Astrocyte (in vitro differentiated cells and primary cell): ENCODE data around the gene ARHGAP26. TPM values are rescaled to one million over a fixed set of nuclear protein-coding genes. Genes with fewer than 3 reads are reported as not detected.

Experiments used
- DNase-seq: peaks from one replicate; pipeline ENCODE4 v3.0.0-alpha.2; 2010; ENCODE audit warnings: low read depth
- FAIRE-seq: peaks from 2 replicates; lab custom pipeline; 2011; peaks lifted over from hg19 to GRCh38; lab: Jason Lieb, UNC
- H2AFZ ChIP-seq: 2 replicates; pipeline ENCODE4 v1.6.0; 2012; ENCODE audit warnings: low read depth, low read length, inconsistent platforms
- H3K27ac ChIP-seq: 2 replicates; pipeline ENCODE4 v1.5.1; 2011; ENCODE audit warnings: low read depth, low read length, inconsistent platforms
- H3K27me3 ChIP-seq: 2 replicates; pipeline ENCODE4 v1.6.0; 2011; ENCODE audit warnings: low read length, inconsistent platforms; ENCODE audit not compliant: insufficient read depth
- H3K36me3 ChIP-seq: 2 replicates; pipeline ENCODE4 v1.5.1; 2011; ENCODE audit warnings: low read length, inconsistent platforms; ENCODE audit not compliant: insufficient read depth
- H3K4me1 ChIP-seq: 2 replicates; pipeline ENCODE4 v1.5.1; 2011; ENCODE audit warnings: low read length, inconsistent platforms; ENCODE audit not compliant: insufficient read depth
- H3K4me2 ChIP-seq: 2 replicates; pipeline ENCODE4 v1.6.0; 2012; ENCODE audit warnings: low read length, inconsistent platforms
- H3K4me3 ChIP-seq: 2 replicates; pipeline ENCODE4 v1.5.1; 2011; ENCODE audit warnings: low read depth, mild to moderate bottlenecking, low read length, inconsistent platforms; ENCODE audit not compliant: insufficient read depth
- H3K79me2 ChIP-seq: 2 replicates; pipeline ENCODE4 v1.6.0; 2012; ENCODE audit warnings: mild to moderate bottlenecking, low read length, inconsistent platforms; ENCODE audit not compliant: insufficient read depth
- H3K9ac ChIP-seq: 2 replicates; pipeline ENCODE4 v1.6.0; 2012; ENCODE audit warnings: mild to moderate bottlenecking, low read length, inconsistent platforms
- H3K9me3 ChIP-seq: 2 replicates; pipeline ENCODE4 v1.5.1; 2012; ENCODE audit warnings: low read depth, mild to moderate bottlenecking, low read length, inconsistent platforms; ENCODE audit not compliant: insufficient read depth
- H4K20me1 ChIP-seq: 2 replicates; pipeline ENCODE4 v1.6.0; 2012; ENCODE audit warnings: low read length, inconsistent platforms; ENCODE audit not compliant: insufficient read depth
- H3K27ac Mint-ChIP-seq: one replicate; pipeline ENCODE4 v1.8.0; 2021; ENCODE audit warnings: mild to moderate bottlenecking, mixed read lengths; ENCODE audit not compliant: unreplicated experiment
- H3K27me3 Mint-ChIP-seq: one replicate; pipeline ENCODE4 v1.8.0; 2021; ENCODE audit warnings: low read depth, mixed read lengths; ENCODE audit not compliant: unreplicated experiment
- H3K36me3 Mint-ChIP-seq: one replicate; pipeline ENCODE4 v1.8.0; 2021; ENCODE audit warnings: low read depth, mixed read lengths; ENCODE audit not compliant: unreplicated experiment
- H3K4me1 Mint-ChIP-seq: one replicate; pipeline ENCODE4 v1.8.0; 2021; ENCODE audit warnings: low read depth, mixed read lengths; ENCODE audit not compliant: unreplicated experiment
- H3K4me3 Mint-ChIP-seq: one replicate; pipeline ENCODE4 v1.8.0; 2021; ENCODE audit warnings: mild to moderate bottlenecking, moderate library complexity, mixed read lengths; ENCODE audit not compliant: unreplicated experiment
- H3K9me3 Mint-ChIP-seq: one replicate; pipeline ENCODE4 v1.8.0; 2021; ENCODE audit warnings: mild to moderate bottlenecking, mixed read lengths; ENCODE audit not compliant: unreplicated experiment
- EZH2 ChIP-seq: IDR thresholded peaks from 2 replicates; pipeline ENCODE4 v1.6.1; 2012; ENCODE audit warnings: mild to moderate bottlenecking, low read length, inconsistent platforms; ENCODE audit not compliant: insufficient read depth
- total RNA-seq: library from RNA; stranded (reverse); gene quantifications from 2 replicates; pipeline ENCODE4 v1.2.1, GENCODE V29; 2021
- TF ChIP-seq, protein P1 (sequence below): IDR thresholded peaks from 2 replicates; pipeline ENCODE4 v1.5.1; 2011; ENCODE audit warnings: low read depth, mild to moderate bottlenecking, inconsistent platforms, low read length, moderate library complexity; ENCODE audit not compliant: insufficient read depth

Gene ARHGAP26
- total RNA-seq, 1 donor from 2014 or later, result 5.6 TPM

DNA sequence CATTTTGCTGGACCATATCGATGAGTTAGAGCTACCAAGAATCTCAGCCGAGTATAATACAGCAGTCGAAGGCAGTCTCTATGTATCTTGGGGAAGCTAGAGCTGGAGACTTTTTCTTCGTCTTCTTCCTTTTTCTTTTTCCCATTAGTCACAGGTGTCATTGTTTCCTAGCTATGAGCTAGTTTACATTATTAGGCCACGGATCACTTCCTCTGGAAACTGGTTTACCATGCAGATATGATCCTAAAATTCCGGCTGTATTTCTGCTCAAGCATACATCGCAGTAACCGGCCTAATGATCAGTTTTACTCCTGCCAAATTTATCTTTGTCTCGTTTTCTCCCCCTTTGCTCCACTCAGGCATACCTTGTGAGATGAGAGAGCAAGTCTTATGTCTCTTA is 312.8 kb downstream of the ARHGAP26 start:
- no peak overlapping the region for H3K27ac Mint-ChIP-seq
- Histone ChIP-seq H3K36me3 (no peaks in the 10 kb centered on the region), H3K27ac (no peak overlapping the region), H3K4me3 (no peak overlapping the region), H3K27me3 (no peaks in the 10 kb centered on the region), H3K9me3 (no peaks in the 10 kb centered on the region), H3K79me2 (no peaks in the 10 kb centered on the region), H3K4me1 (no peaks in the 10 kb centered on the region), H2AFZ (no peak overlapping the region), H3K9ac (no peak overlapping the region), H4K20me1 (no peaks in the 10 kb centered on the region), H3K4me2 (no peak overlapping the region)
- peaks cover 16% of the 10 kb centered on the region for H3K4me1 Mint-ChIP-seq
- no peaks in the 10 kb centered on the region for H3K36me3 Mint-ChIP-seq
- no peak overlapping the region for H3K4me3 Mint-ChIP-seq
- TF ChIP-seq, protein P1, sequence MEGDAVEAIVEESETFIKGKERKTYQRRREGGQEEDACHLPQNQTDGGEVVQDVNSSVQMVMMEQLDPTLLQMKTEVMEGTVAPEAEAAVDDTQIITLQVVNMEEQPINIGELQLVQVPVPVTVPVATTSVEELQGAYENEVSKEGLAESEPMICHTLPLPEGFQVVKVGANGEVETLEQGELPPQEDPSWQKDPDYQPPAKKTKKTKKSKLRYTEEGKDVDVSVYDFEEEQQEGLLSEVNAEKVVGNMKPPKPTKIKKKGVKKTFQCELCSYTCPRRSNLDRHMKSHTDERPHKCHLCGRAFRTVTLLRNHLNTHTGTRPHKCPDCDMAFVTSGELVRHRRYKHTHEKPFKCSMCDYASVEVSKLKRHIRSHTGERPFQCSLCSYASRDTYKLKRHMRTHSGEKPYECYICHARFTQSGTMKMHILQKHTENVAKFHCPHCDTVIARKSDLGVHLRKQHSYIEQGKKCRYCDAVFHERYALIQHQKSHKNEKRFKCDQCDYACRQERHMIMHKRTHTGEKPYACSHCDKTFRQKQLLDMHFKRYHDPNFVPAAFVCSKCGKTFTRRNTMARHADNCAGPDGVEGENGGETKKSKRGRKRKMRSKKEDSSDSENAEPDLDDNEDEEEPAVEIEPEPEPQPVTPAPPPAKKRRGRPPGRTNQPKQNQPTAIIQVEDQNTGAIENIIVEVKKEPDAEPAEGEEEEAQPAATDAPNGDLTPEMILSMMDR, result no peak
- TF ChIP-seq EZH2, result no peak
- no peaks in the 10 kb centered on the region for H3K27me3 Mint-ChIP-seq
- DNase-seq (no peak), FAIRE-seq (no peak)
- H3K9me3 Mint-ChIP-seq, result peaks cover 1% of the 10 kb centered on the region

DNA sequence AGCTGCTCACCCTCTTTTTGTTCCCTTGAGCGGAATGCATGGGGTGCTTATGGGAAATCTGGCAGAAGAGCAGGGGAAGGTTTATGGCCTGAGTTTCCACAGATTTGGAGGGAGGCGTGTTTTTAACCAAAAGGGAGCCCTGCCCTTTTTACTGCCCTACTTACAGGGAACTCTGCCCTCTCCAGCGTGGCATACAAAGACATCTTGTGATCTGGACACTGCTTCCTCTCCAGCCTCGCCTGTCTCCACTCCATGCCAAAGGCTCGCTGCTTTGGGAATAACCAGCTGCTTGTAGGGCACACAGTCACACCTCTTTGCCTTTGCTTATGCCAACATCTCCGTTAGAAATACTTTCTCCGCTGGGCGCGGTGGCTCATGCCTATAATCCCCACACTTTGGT is 314.2 kb downstream of the ARHGAP26 start:
- H3K9me3 Mint-ChIP-seq, result peaks cover 1% of the 10 kb centered on the region
- no peak overlapping the region for H2AFZ ChIP-seq
- H3K9ac ChIP-seq, result no peak overlapping the region
- no peak overlapping the region for H3K4me3 ChIP-seq
- no peaks in the 10 kb centered on the region for H3K4me1 ChIP-seq
- H3K4me1 Mint-ChIP-seq, result peaks cover 16% of the 10 kb centered on the region
- H3K36me3 ChIP-seq, result no peaks in the 10 kb centered on the region
- H3K27me3 ChIP-seq, result no peaks in the 10 kb centered on the region
- no peaks in the 10 kb centered on the region for H4K20me1 ChIP-seq
- no peaks in the 10 kb centered on the region for H3K27me3 Mint-ChIP-seq
- TF ChIP-seq, protein P1, result no peak
- TF ChIP-seq EZH2, result no peak
- H3K9me3 ChIP-seq, result no peaks in the 10 kb centered on the region
- no peak overlapping the region for H3K4me3 Mint-ChIP-seq
- no peak overlapping the region for H3K27ac ChIP-seq
- no peak for FAIRE-seq
- no peaks in the 10 kb centered on the region for H3K36me3 Mint-ChIP-seq
- H3K27ac Mint-ChIP-seq, result no peak overlapping the region
- DNase-seq, result no peak
- no peak overlapping the region for H3K4me2 ChIP-seq
- no peaks in the 10 kb centered on the region for H3K79me2 ChIP-seq

DNA sequence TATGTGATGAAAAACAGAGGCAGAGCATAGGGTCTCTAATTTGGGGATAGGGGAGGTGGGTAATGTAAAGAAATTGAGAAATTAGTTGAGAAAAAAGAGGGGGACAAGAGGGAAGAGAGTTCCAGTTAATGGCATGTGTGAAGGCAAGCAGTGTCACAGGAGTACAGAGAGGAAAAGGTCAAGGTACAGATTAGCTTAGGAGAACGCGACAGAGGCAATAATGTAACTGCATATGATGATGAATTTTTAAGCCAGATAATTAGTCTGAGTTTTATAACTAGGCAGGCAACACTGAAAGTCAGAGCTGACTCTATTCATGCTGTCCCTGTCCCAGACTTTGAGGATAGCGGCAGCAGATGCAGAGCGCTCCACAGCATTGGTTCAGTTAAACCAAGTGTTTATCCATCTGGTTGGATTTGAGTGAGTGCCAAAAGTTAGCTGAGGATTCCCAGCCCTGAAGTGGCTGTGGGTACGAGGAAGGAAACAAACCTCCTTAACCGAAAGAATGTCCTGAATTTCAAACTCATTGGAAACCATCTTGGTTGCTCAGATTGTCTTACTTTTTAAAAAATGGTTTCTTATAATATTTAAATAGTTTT is 315.2 kb downstream of the ARHGAP26 start:
- H3K4me1 Mint-ChIP-seq, result peaks cover 16% of the 10 kb centered on the region
- Histone ChIP-seq H3K9ac (no peak overlapping the region), H3K4me2 (no peak overlapping the region), H3K79me2 (no peaks in the 10 kb centered on the region), H3K4me3 (no peak overlapping the region), H3K27ac (no peak overlapping the region), H3K4me1 (no peaks in the 10 kb centered on the region), H4K20me1 (no peaks in the 10 kb centered on the region), H3K9me3 (no peaks in the 10 kb centered on the region), H3K36me3 (no peaks in the 10 kb centered on the region), H3K27me3 (no peaks in the 10 kb centered on the region), H2AFZ (no peak overlapping the region)
- TF ChIP-seq EZH2, result no peak
- DNase-seq, result no peak
- no peaks in the 10 kb centered on the region for H3K27me3 Mint-ChIP-seq
- no peak for FAIRE-seq
- no peaks in the 10 kb centered on the region for H3K36me3 Mint-ChIP-seq
- H3K27ac Mint-ChIP-seq, result no peak overlapping the region
- no peak overlapping the region for H3K4me3 Mint-ChIP-seq
- H3K9me3 Mint-ChIP-seq, result peaks cover 4% of the 10 kb centered on the region
